Vein endothelial cell (primary cell): Measurements from ENCODE around the gene ISG20L2. TPM values are rescaled to one million over a fixed set of nuclear protein-coding genes. Genes with fewer than 3 reads are reported as not detected.

Experiments
- total RNA-seq: library from RNA; depleted of rRNA; stranded (reverse); fragments of >200 nt; gene quantifications from 2 replicates; pipeline ENCODE4 v1.2.3, GENCODE V29; 2012

ISG20L2 gene
- total RNA-seq = 34.0 and 45.1 TPM in 2 replicates

GRCh38 chr1:156728599-156729462 lies at the start of gene ISG20L2:
Gene ISG20L2 (minus strand): TSS chr1:156728766. CDS start chr1:156727652, 1,114 bp downstream.

DNA sequence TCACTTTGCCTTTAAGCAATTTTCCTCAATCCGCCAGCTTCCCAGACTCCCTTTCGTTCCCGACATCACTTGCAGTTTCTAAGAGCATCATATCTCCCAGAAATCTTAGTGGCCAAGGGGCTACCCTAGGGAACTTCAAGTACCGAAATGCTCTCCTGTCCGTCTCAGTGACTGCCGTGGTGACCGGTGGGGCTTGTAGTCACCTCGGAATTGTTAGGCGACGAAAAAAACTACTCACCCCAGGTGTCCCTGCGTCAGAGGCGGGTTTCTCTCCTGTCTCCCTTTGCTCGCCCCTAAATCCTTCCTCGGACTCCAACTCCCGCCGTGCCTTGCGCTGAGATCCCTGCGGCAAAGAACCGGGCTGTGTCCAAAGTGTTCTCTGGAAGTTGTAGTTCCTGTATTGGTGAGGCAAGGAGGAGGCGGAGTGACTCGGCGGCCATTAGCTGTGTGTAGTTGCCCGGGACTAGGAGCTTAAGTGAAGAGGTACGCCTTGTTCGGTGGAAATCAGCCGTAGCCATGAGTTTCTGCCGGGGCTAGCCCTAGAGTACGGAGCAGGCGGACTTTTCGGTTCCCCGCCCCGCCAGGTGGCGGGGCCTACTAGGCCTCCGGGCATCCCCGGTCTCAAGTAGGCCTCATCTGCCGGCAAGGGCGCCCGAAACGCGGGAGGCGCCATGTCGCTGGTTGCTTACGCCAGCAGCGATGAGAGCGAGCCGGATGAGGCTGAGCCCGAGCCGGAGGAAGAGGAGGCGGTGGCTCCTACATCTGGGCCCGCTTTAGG lies 38.7 kb upstream of the ISG20L2 start, which contains the start of gene PRCC:
Gene PRCC (plus strand): TSS at position 435 of the 778 bp plus-strand sequence. CDS start 237 bp downstream, at position 672.

GRCh38 chr1:156751451-156751756 lies 22.8 kb upstream of the ISG20L2 start, which contains the start of gene HDGF:
Gene HDGF (minus strand): TSS chr1:156751675. CDS start chr1:156751429, 246 bp downstream.

DNA sequence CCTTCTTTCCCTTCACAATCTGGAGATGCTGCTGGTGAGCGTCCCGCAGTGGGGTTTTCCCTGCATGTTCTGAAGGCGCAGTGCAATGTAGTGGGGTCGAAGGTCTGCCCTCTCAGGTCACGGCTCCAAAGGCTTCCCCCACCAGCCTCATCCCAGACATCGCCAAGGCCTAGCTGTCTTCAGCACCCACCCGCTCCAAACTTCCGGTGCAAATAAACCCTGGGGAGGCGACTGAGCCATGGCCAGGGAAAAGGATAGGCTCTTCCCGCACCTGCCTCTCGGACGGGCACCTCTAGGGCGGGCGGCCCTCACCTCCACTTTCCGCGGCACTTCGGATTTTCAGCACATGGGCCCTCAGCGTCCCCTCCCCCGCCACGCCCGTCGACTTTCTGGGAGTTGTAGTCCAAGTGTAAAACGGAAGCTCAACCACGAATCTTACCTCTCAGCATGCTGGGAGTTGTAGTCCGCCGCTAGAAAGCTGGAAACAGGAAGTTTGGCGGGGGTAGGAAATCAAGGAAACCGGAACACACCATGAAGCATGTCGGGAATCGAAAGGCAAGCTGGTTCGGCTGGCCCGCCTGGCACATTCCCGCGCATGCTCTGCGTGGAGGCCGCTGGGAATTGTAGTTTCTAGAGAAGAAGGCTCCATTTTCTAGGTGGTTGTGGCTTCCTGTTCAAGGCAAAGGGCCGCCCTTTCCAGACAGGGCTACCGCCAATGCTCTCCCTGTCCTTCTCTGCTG lies 12.3 kb upstream of the ISG20L2 start, which contains the start of gene MRPL24:
Gene MRPL24 (minus strand): TSS at position 348 of the 740 bp plus-strand sequence. CDS start 2,384 bp downstream, outside the sequence.

GRCh38 chr1:156727926-156728598 lies 504 bp downstream of the ISG20L2 start, which contains the start of gene METTL25B:
Gene METTL25B (plus strand): TSS chr1:156728469. CDS start chr1:156729105, 636 bp downstream.

GRCh38 chr1:156705321-156705917 lies 23.1 kb downstream of the ISG20L2 start, which contains the start of gene CRABP2:
Gene CRABP2 (minus strand): TSS chr1:156705583. CDS start chr1:156705446, 137 bp downstream.

GRCh38 chr1:156676820-156677615 lies 51.5 kb downstream of the ISG20L2 start, which contains the start of gene NES:
Gene NES (minus strand): TSS chr1:156677407. CDS start chr1:156677264, 143 bp downstream.

Other genes with a start within 250 kb of the ISG20L2 start
- gene MEF2D, start 228.0 kb downstream of the ISG20L2 start, total RNA-seq = 21.6 and 29.4 TPM in 2 replicates
- gene IQGAP3, start 156.2 kb downstream of the ISG20L2 start, total RNA-seq = 19.6 and 21.5 TPM in 2 replicates
- gene TTC24, start 149.0 kb downstream of the ISG20L2 start, total RNA-seq = not detected in 2 replicates
- gene NAXE, start 137.0 kb downstream of the ISG20L2 start, total RNA-seq = 73.1 and 110 TPM in 2 replicates
- 20.6 and 26.7 TPM in 2 replicates for gene GPATCH4, start 127.3 kb downstream of the ISG20L2 start, total RNA-seq
- not detected in 2 replicates for gene HAPLN2, start 109.4 kb downstream of the ISG20L2 start, total RNA-seq
- 0.10 TPM in 1 of 2 replicates, not detected in the other for gene BCAN, start 86.6 kb downstream of the ISG20L2 start, total RNA-seq
- gene NES, start 51.4 kb downstream of the ISG20L2 start, total RNA-seq = 81.7 and 150 TPM in 2 replicates
- gene CRABP2, start 23.2 kb downstream of the ISG20L2 start, total RNA-seq = 0.65 TPM in 1 of 2 replicates, not detected in the other
- gene METTL25B, start 297 bp downstream of the ISG20L2 start, total RNA-seq = 7.0 and 14.7 TPM in 2 replicates
- 29.1 and 34.1 TPM in 2 replicates for gene MRPL24, start 12.3 kb upstream of the ISG20L2 start, total RNA-seq
- 214 and 234 TPM in 2 replicates for gene HDGF, start 22.9 kb upstream of the ISG20L2 start, total RNA-seq
- gene PRCC, start 38.8 kb upstream of the ISG20L2 start, total RNA-seq = 26.5 and 35.3 TPM in 2 replicates
- gene SH2D2A, start 88.1 kb upstream of the ISG20L2 start, total RNA-seq = 0.33 TPM in 1 of 2 replicates, not detected in the other
- not detected in 2 replicates for gene INSRR, start 130.4 kb upstream of the ISG20L2 start, total RNA-seq
- gene NTRK1, start 132.1 kb upstream of the ISG20L2 start, total RNA-seq = not detected in 2 replicates
- 46.9 and 49.6 TPM in 2 replicates for gene PEAR1, start 165.0 kb upstream of the ISG20L2 start, total RNA-seq
- 0.19 and 0.33 TPM in 2 replicates for gene LRRC71, start 191.9 kb upstream of the ISG20L2 start, total RNA-seq